Liver (tissue), 9 donors: ENCODE measurements around the gene ABCA1. TPM values are rescaled to one million over a fixed set of nuclear protein-coding genes. Genes with fewer than 3 reads are reported as not detected.

ENCODE experiments used
- DNase-seq: peaks from one replicate; pipeline ENCODE4 v3.0.0-alpha.2; 2017; ENCODE audit warnings: low spot score
- H3K27ac ChIP-seq, 2 donors: one replicate each; pipeline ENCODE4 v1.7.0; 2013; ENCODE audit warnings: inconsistent platforms in 2 of 2, low read length in 2 of 2, control low read depth in 1 of 2, low read depth in 1 of 2, mild to moderate bottlenecking in 1 of 2
- H3K27me3 ChIP-seq, 4 donors: one replicate each; pipeline versions ENCODE4 v1.6.1 to v1.7.0; 2013; ENCODE audit warnings: low read length in 3 of 4, inconsistent platforms in 1 of 4, mild to moderate bottlenecking in 1 of 4, moderate library complexity in 1 of 4; ENCODE audit not compliant: control insufficient read depth in 4 of 4, insufficient read depth in 4 of 4
- H3K36me3 ChIP-seq, 4 donors: one replicate each; pipeline versions ENCODE4 v1.6.1 to v1.7.0; 2013; ENCODE audit warnings: low read length in 3 of 4, mild to moderate bottlenecking in 3 of 4, low read depth in 1 of 4, moderate library complexity in 1 of 4; ENCODE audit not compliant: control insufficient read depth in 4 of 4, insufficient read depth in 3 of 4
- H3K4me1 ChIP-seq, 4 donors: one replicate each; pipeline versions ENCODE4 v1.6.1 to v1.7.0; 2013; ENCODE audit warnings: low read length in 3 of 4, mild to moderate bottlenecking in 3 of 4, moderate library complexity in 1 of 4; ENCODE audit not compliant: control insufficient read depth in 4 of 4, insufficient read depth in 4 of 4
- H3K4me3 ChIP-seq, 3 donors: one replicate each; pipeline versions ENCODE4 v1.6.1 to v1.7.0; 2013; ENCODE audit warnings: low read length in 3 of 3, control low read depth in 1 of 3, low read depth in 1 of 3, mild to moderate bottlenecking in 1 of 3
- H3K9ac ChIP-seq, 2 donors: one replicate each; pipeline ENCODE4 v1.7.0; 2013; ENCODE audit warnings: low read length in 2 of 2, mild to moderate bottlenecking in 2 of 2, moderate library complexity in 2 of 2, control low read depth in 1 of 2, low read depth in 1 of 2
- H3K9me3 ChIP-seq, 4 donors: one replicate each; pipeline versions ENCODE4 v1.6.1 to v1.7.0; 2013; ENCODE audit warnings: low read length in 3 of 4; ENCODE audit not compliant: control insufficient read depth in 4 of 4
- CTCF ChIP-seq: fragments of 150-350 bp; IDR thresholded peaks from 2 replicates; pipeline ENCODE4 v1.5.1; 2017; ENCODE audit warnings: improper control_type of control experiment, low read depth, low read length; ENCODE audit not compliant: missing input control
- EGR1 ChIP-seq, 2 donors: IDR thresholded peaks; 2 replicates each; pipeline ENCODE4 v1.6.1; 2016 to 2018; ENCODE audit warnings: antibody characterized with exemption in 2 of 2, low read depth in 2 of 2
- FOXA1 ChIP-seq: IDR thresholded peaks from 2 replicates; pipeline ENCODE4 v1.6.1; 2016; ENCODE audit warnings: antibody characterized with exemption
- FOXA2 ChIP-seq: IDR thresholded peaks from 2 replicates; pipeline ENCODE4 v1.6.1; 2016; ENCODE audit warnings: antibody characterized with exemption
- GABPA ChIP-seq, 2 donors: IDR thresholded peaks in 1 of 2; conservative IDR thresholded peaks in 1 of 2; 2 replicates each; pipeline ENCODE4 v1.6.1; 2016; ENCODE audit warnings: antibody characterized with exemption in 2 of 2, mild to moderate bottlenecking in 1 of 2, moderate library complexity in 1 of 2
- HNF4A ChIP-seq, 2 donors: conservative IDR thresholded peaks; 2 replicates each; pipeline ENCODE4 v1.6.1; 2016; ENCODE audit warnings: antibody characterized with exemption in 2 of 2, mild to moderate bottlenecking in 2 of 2
- HNF4G ChIP-seq: IDR thresholded peaks from 2 replicates; pipeline ENCODE4 v1.6.1; 2016; ENCODE audit warnings: antibody characterized with exemption
- JUND ChIP-seq, 2 donors: IDR thresholded peaks; 2 replicates each; pipeline ENCODE4 v1.6.1; 2016; ENCODE audit warnings: antibody characterized with exemption in 2 of 2
- MAX ChIP-seq: IDR thresholded peaks from 2 replicates; pipeline ENCODE4 v1.6.1; 2016; ENCODE audit warnings: antibody characterized with exemption
- NR2F2 ChIP-seq: IDR thresholded peaks from 2 replicates; pipeline ENCODE4 v1.6.1; 2016; ENCODE audit warnings: antibody characterized with exemption
- RAD21 ChIP-seq, 2 donors: IDR thresholded peaks; 2 replicates each; pipeline ENCODE4 v1.6.1; 2016; ENCODE audit warnings: antibody characterized with exemption in 2 of 2, mild to moderate bottlenecking in 2 of 2
- REST ChIP-seq: IDR thresholded peaks from 2 replicates; pipeline ENCODE4 v1.6.1; 2016; ENCODE audit warnings: antibody characterized with exemption, mild to moderate bottlenecking
- RXRA ChIP-seq, 2 donors: IDR thresholded peaks; 2 replicates each; pipeline ENCODE4 v1.6.1; 2017 to 2018; ENCODE audit warnings: antibody characterized with exemption in 2 of 2, mild to moderate bottlenecking in 1 of 2
- SP1 ChIP-seq: IDR thresholded peaks from 2 replicates; pipeline ENCODE4 v1.6.1; 2018; ENCODE audit warnings: antibody characterized with exemption, mild to moderate bottlenecking
- TAF1 ChIP-seq: conservative IDR thresholded peaks from 2 replicates; pipeline ENCODE4 v1.6.1; 2016; ENCODE audit warnings: antibody characterized with exemption, mild to moderate bottlenecking
- YY1 ChIP-seq: IDR thresholded peaks from 2 replicates; pipeline ENCODE4 v1.6.1; 2016; ENCODE audit warnings: antibody characterized with exemption, mild to moderate bottlenecking
- WGBS: extraction: QIAGEN DNeasy Blood & Tissue Kit; methylation state at CpG from one replicate; pipeline ENCODE4 v1.1.7; 2013; 5-methylcytosine and 5-hydroxymethylcytosine counted together
- polyA plus RNA-seq, 2 donors: library from polyadenylated mRNA; stranded (reverse) in 1 of 2; unstranded in 1 of 2; fragments of 200-250 nt in 1 of 2; fragments of >200 nt in 1 of 2; fragmentation: Nextera tagmentation in 1 of 2; extraction: Ambion mirVana in 1 of 2; gene quantifications; one replicate each; pipeline versions ENCODE4 v1.2.1 to v1.2.3, GENCODE V29; 2013 to 2015
- total RNA-seq, 2 donors: library from RNA; depleted of rRNA; stranded (reverse); fragments of >200 nt; gene quantifications; one replicate each; pipeline ENCODE4 v1.2.3, GENCODE V29; 2014
- donor health status: healthy.
- donor health status: healthy.
- donor health status: healthy.
- donor health status: healthy.
- donor health status: healthy.

Gene ABCA1
- total and polyA plus RNA-seq, 4 donors, result 15.4 to 223 (median 62.9) TPM

GRCh38 chr9:104872656-104873488 is 55.1 kb downstream of the ABCA1 start:
- TF ChIP-seq RAD21 (IDR thresholded peaks at IDR 0.05) (peak; percentile 7 to 11), JUND (IDR thresholded peaks at IDR 0.05) (peak in 1 of 2 donors; percentile 14), SP1 (peak; percentile 11), CTCF (no peak), HNF4A (conservative IDR thresholded peaks at IDR 0.05) (peak in 1 of 2 donors; percentile 35), FOXA2 (no peak), EGR1 (IDR thresholded peaks at IDR 0.05; ENCODE audit: low read depth in 2 of 2) (peak in 1 of 2 donors; percentile 18), YY1 (peak; percentile 18), TAF1 (no peak), FOXA1 (no peak), RXRA (IDR thresholded peaks at IDR 0.05) (peak in 1 of 2 donors; percentile 63), HNF4G (no peak), GABPA (IDR thresholded peaks at IDR 0.05 in 1 of 2, conservative IDR thresholded peaks at IDR 0.05 in 1 of 2) (no peak)
- 50% methylated on average over 6 of the region's 6 CpGs for WGBS
- Histone ChIP-seq H3K9ac (peak overlapping the region in 1 of 2 donors; percentile 7), H3K27me3 (no peaks in the 10 kb centered on the region), H3K4me1 (peaks cover 21 to 56% (median 49%) of the 10 kb centered on the region in 4 donors), H3K4me3 (no peak overlapping the region), H3K9me3 (no peaks in the 10 kb centered on the region), H3K36me3 (peaks cover 6 to 60% (median 40%) of the 10 kb centered on the region in 4 donors), H3K27ac (peak overlapping the region; percentile 68 to 80)
- DNase-seq, result no peak

GRCh38 chr9:104871961-104872527 is 55.9 kb downstream of the ABCA1 start:
- Histone ChIP-seq H3K9me3 (no peaks in the 10 kb centered on the region), H3K4me1 (peaks cover 21 to 60% (median 50%) of the 10 kb centered on the region in 4 donors), H3K9ac (no peak overlapping the region), H3K4me3 (no peak overlapping the region), H3K36me3 (peaks cover 6 to 60% (median 40%) of the 10 kb centered on the region in 4 donors), H3K27ac (peak overlapping the region; percentile 31 to 80), H3K27me3 (no peaks in the 10 kb centered on the region)
- TF ChIP-seq YY1 (no peak), EGR1 (IDR thresholded peaks at IDR 0.05; ENCODE audit: low read depth in 2 of 2) (no peak), JUND (IDR thresholded peaks at IDR 0.05) (no peak), NR2F2 (no peak), FOXA1 (no peak), CTCF (no peak), HNF4G (no peak), REST (no peak), HNF4A (conservative IDR thresholded peaks at IDR 0.05) (no peak), MAX (no peak)
- WGBS, result 84% methylated on average over 5 of the region's 5 CpGs
- DNase-seq, result no peak
